Left ventricle myocardium inferior (tissue), 1 donor: Measurements from ENCODE around the gene SORBS2. TPM values are rescaled to one million over a fixed set of nuclear protein-coding genes. Genes with fewer than 3 reads are reported as not detected.
A peak's percentile ranks its signal among the peaks of the same experiment; 100 is the strongest.

ENCODE experiments used
- DNase-seq: peaks from one replicate; pipeline ENCODE4 v3.0.0-alpha.2; 2020
- H3K27ac ChIP-seq: fragments of 200-600 bp; replicated peaks from 2 replicates; pipeline ENCODE4 v1.8.0; 2021
- H3K27me3 ChIP-seq: fragments of 200-600 bp; 2 replicates; pipeline ENCODE4 v1.8.0; 2021; ENCODE audit warnings: low read depth
- H3K36me3 ChIP-seq: fragments of 200-600 bp; 2 replicates; pipeline ENCODE4 v1.8.0; 2021
- H3K4me1 ChIP-seq: fragments of 200-600 bp; 2 replicates; pipeline ENCODE4 v1.8.0; 2021
- H3K4me3 ChIP-seq: fragments of 200-600 bp; 2 replicates; pipeline ENCODE4 v1.8.0; 2021; ENCODE audit warnings: mild to moderate bottlenecking, moderate library complexity
- H3K9me3 ChIP-seq: fragments of 200-600 bp; replicated peaks from 2 replicates; pipeline ENCODE4 v1.8.0; 2021
- CTCF ChIP-seq: fragments of 200-600 bp; IDR thresholded peaks from 2 replicates; pipeline ENCODE4 v1.8.0; 2021; ENCODE audit warnings: antibody characterized with exemption, mild to moderate bottlenecking, borderline replicate concordance
- intact Hi-C: fragments of 100-400 bp; cut with micrococcal nuclease; formaldehyde crosslinking; loops from one replicate; pipeline ENCODE4 v1.11.0; 2022
- total RNA-seq: library from RNA; stranded (reverse); fragmentation: NEBNext Ultra II Directional; extraction: Animal tissue kit (Norgen Biotek cat#: 25700); gene quantifications from one replicate; pipeline ENCODE4 v1.2.1, GENCODE V29; 2021
- donor health status: DM: no; HTN: yes; CAD: no; lungs with severe emphysema.

SORBS2 gene
- total RNA-seq, 1 donor from 2014 or later, result 1,282 TPM

- intact Hi-C loops, result no loop called here
Observed at GRCh38 chr4:185587427-185588161, 224.4 kb downstream of the SORBS2 start.

GRCh38 chr4:185587030-185587426 lies 225.0 kb downstream of the SORBS2 start:
- no peak overlapping the region for H3K4me3 ChIP-seq
- no peaks in the 10 kb centered on the region for H3K9me3 ChIP-seq
- H3K27ac ChIP-seq, result no peak overlapping the region
- peaks cover 5% of the 10 kb centered on the region for H3K36me3 ChIP-seq
- H3K27me3 ChIP-seq, result no peaks in the 10 kb centered on the region
- DNase-seq, result no peak
- intact Hi-C loops, result no loop called here
- no peak for TF ChIP-seq CTCF
- H3K4me1 ChIP-seq, result peaks cover 16% of the 10 kb centered on the region

More at GRCh38 chr4:185587427-185588161, 224.4 kb downstream of the SORBS2 start:
- Histone ChIP-seq H3K36me3 (peaks cover 5% of the 10 kb centered on the region), H3K4me1 (peaks cover 22% of the 10 kb centered on the region), H3K9me3 (no peaks in the 10 kb centered on the region), H3K27me3 (no peaks in the 10 kb centered on the region), H3K27ac (peak overlapping the region; percentile 36), H3K4me3 (no peak overlapping the region)
- no peak for DNase-seq
- no peak for TF ChIP-seq CTCF

GRCh38 chr4:185585211-185585610 lies 226.8 kb downstream of the SORBS2 start:
- Histone ChIP-seq H3K27me3 (no peaks in the 10 kb centered on the region), H3K9me3 (no peaks in the 10 kb centered on the region), H3K36me3 (peaks cover 5% of the 10 kb centered on the region), H3K4me1 (peaks cover 6% of the 10 kb centered on the region), H3K4me3 (no peak overlapping the region), H3K27ac (no peak overlapping the region)
- intact Hi-C loops, result no loop called here
- DNase-seq, result no peak
- no peak for TF ChIP-seq CTCF

GRCh38 chr4:185583813-185584212 lies 228.2 kb downstream of the SORBS2 start:
- H3K36me3 ChIP-seq, result peaks cover 5% of the 10 kb centered on the region
- H3K4me1 ChIP-seq, result peaks cover 6% of the 10 kb centered on the region
- no peak for DNase-seq
- no peak for TF ChIP-seq CTCF
- H3K4me3 ChIP-seq, result no peak overlapping the region
- H3K27me3 ChIP-seq, result no peaks in the 10 kb centered on the region
- H3K27ac ChIP-seq, result peak overlapping the region; percentile 19
- intact Hi-C loops, result no loop called here
- no peaks in the 10 kb centered on the region for H3K9me3 ChIP-seq

GRCh38 chr4:185582651-185583400 lies 229.2 kb downstream of the SORBS2 start:
- H3K9me3 ChIP-seq, result no peaks in the 10 kb centered on the region
- H3K27me3 ChIP-seq, result no peaks in the 10 kb centered on the region
- no peak for TF ChIP-seq CTCF
- H3K36me3 ChIP-seq, result peaks cover 5% of the 10 kb centered on the region
- intact Hi-C loops, result no loop called here
- peaks cover 6% of the 10 kb centered on the region for H3K4me1 ChIP-seq
- H3K4me3 ChIP-seq, result no peak overlapping the region
- H3K27ac ChIP-seq, result peak overlapping the region; percentile 19
- no peak for DNase-seq
